Measurements from ENCODE around the gene SETD4. TPM values are rescaled to one million over a fixed set of nuclear protein-coding genes. Genes with fewer than 3 reads are reported as not detected.
"Not testable (repeated sequence)": the region's sequence is repeated elsewhere in the genome, so short reads cannot be mapped to it uniquely, and the experiment has no call there.

The SETD4 gene
- 10.6 and 14.9 TPM in 2 replicates for total RNA-seq (2014; rRNA removed)
- polyA plus RNA-seq (2012), result 6.1 TPM

- DNase-seq (ENCODE audit: low read depth), result peak; percentile 94
Measured at GRCh38 chr21:36060159-36060921, at the start of gene SETD4. SETD4 (minus strand) TSS chr21:36060526; CDS start chr21:36058888, 1,638 bp downstream.

- no peak for DNase-seq (ENCODE audit: low read depth)
Measured at GRCh38 chr21:36109868-36110267, 49.5 kb upstream of the SETD4 start.

GRCh38 chr21:36105327-36105842, 45.1 kb upstream of the SETD4 start:
- no peak for DNase-seq (ENCODE audit: low read depth)

- peak; percentile 70 for DNase-seq (ENCODE audit: low read depth)
Measured at GRCh38 chr21:36104317-36105300, 44.3 kb upstream of the SETD4 start.

GRCh38 chr21:36103434-36103833, 43.1 kb upstream of the SETD4 start:
- no peak for DNase-seq (ENCODE audit: low read depth)

GRCh38 chr21:36100971-36101641, 40.8 kb upstream of the SETD4 start:
- DNase-seq (ENCODE audit: low read depth), result no peak

GRCh38 chr21:36099695-36100211, 39.4 kb upstream of the SETD4 start:
- not testable (repeated sequence) for DNase-seq (ENCODE audit: low read depth)

- DNase-seq (ENCODE audit: low read depth), result no peak
Measured at GRCh38 chr21:36099000-36099399, 38.7 kb upstream of the SETD4 start.

GRCh38 chr21:36098182-36098532, 37.8 kb upstream of the SETD4 start:
- DNase-seq (ENCODE audit: low read depth), result no peak

- DNase-seq (ENCODE audit: low read depth), result peak; percentile 11
Measured at GRCh38 chr21:36097427-36098181, 37.3 kb upstream of the SETD4 start.

- DNase-seq (ENCODE audit: low read depth), result no peak
Measured at GRCh38 chr21:36096398-36097290, 36.3 kb upstream of the SETD4 start.

GRCh38 chr21:36093512-36093911, 33.2 kb upstream of the SETD4 start:
- DNase-seq (ENCODE audit: low read depth), result no peak

GRCh38 chr21:36092681-36093080, 32.4 kb upstream of the SETD4 start:
- no peak for DNase-seq (ENCODE audit: low read depth)

GRCh38 chr21:36089946-36090345, 29.6 kb upstream of the SETD4 start:
- no peak for DNase-seq (ENCODE audit: low read depth)

GRCh38 chr21:36087362-36088138, 27.2 kb upstream of the SETD4 start:
- DNase-seq (ENCODE audit: low read depth), result peak; percentile 9

GRCh38 chr21:36082237-36082664, 21.9 kb upstream of the SETD4 start:
- DNase-seq (ENCODE audit: low read depth), result no peak

GRCh38 chr21:36080386-36080785, 20.1 kb upstream of the SETD4 start:
- DNase-seq (ENCODE audit: low read depth), result no peak

- no peak for DNase-seq (ENCODE audit: low read depth)
Measured at GRCh38 chr21:36079671-36080070, 19.3 kb upstream of the SETD4 start.
